Fibroblast of lung (primary cell): Measurements from ENCODE around the gene AR. TPM values are rescaled to one million over a fixed set of nuclear protein-coding genes. Genes with fewer than 3 reads are reported as not detected.
A peak's percentile ranks its signal among the peaks of the same experiment; 100 is the strongest.

Experiments used
- DNase-seq, 2 donors: peaks; one replicate each; pipeline versions ENCODE4 v3.0.0 to v3.0.0-alpha.2; 2010; ENCODE audit warnings: low read depth in 2 of 2
- H2AFZ ChIP-seq: 2 replicates; pipeline ENCODE4 v1.5.1; 2012; ENCODE audit warnings: low read length, control low read depth, inconsistent platforms
- H3K27ac ChIP-seq: 2 replicates; pipeline ENCODE4 v1.5.1; 2011; ENCODE audit warnings: low read length, control low read depth; ENCODE audit not compliant: insufficient read depth
- H3K27me3 ChIP-seq: 2 replicates; pipeline ENCODE4 v1.5.1; 2011; ENCODE audit warnings: mild to moderate bottlenecking, low read length; ENCODE audit not compliant: control insufficient read depth, insufficient read depth
- H3K36me3 ChIP-seq: 2 replicates; pipeline ENCODE4 v1.5.1; 2011; ENCODE audit warnings: low read length; ENCODE audit not compliant: control insufficient read depth, insufficient read depth
- H3K4me1 ChIP-seq: 2 replicates; pipeline ENCODE4 v1.5.1; 2011; ENCODE audit warnings: low read length; ENCODE audit not compliant: control insufficient read depth, insufficient read depth; ENCODE audit errors: extremely low read depth
- H3K4me2 ChIP-seq: 2 replicates; pipeline ENCODE4 v1.5.1; 2011; ENCODE audit warnings: low read length, control low read depth; ENCODE audit not compliant: insufficient read depth; ENCODE audit errors: extremely low read depth
- H3K4me3 ChIP-seq, 4 experiments: fragments of 200-600 bp in 1 of 4; sonication (generic) in 1 of 4; replicated peaks in 1 of 4; 2 replicates each; pipeline ENCODE4 v1.5.1; 2011 to 2016; ENCODE audit warnings: low read length in 4 of 4, low read depth in 3 of 4, mild to moderate bottlenecking in 3 of 4, control low read depth in 2 of 4, inconsistent platforms in 1 of 4, mixed read lengths in 1 of 4; ENCODE audit not compliant: insufficient read depth in 1 of 4; ENCODE audit errors: control extremely low read depth in 1 of 4
- H3K79me2 ChIP-seq: 2 replicates; pipeline ENCODE4 v1.5.1; 2012; ENCODE audit warnings: mild to moderate bottlenecking, low read length, inconsistent platforms; ENCODE audit not compliant: control insufficient read depth, insufficient read depth
- H3K9ac ChIP-seq: 2 replicates; pipeline ENCODE4 v1.5.1; 2011; ENCODE audit warnings: mild to moderate bottlenecking, low read length, control low read depth; ENCODE audit not compliant: insufficient read depth
- H3K9me3 ChIP-seq: 2 replicates; pipeline ENCODE4 v1.5.1; 2012; ENCODE audit warnings: low read depth, low read length; ENCODE audit not compliant: control insufficient read depth, insufficient read depth
- H4K20me1 ChIP-seq: 2 replicates; pipeline ENCODE4 v1.5.1; 2011; ENCODE audit warnings: low read length; ENCODE audit not compliant: control insufficient read depth, insufficient read depth; ENCODE audit errors: extremely low read depth
- CTCF ChIP-seq, 2 donors: IDR thresholded peaks in 1 of 2; conservative IDR thresholded peaks in 1 of 2; 1 replicate in 1 of 2; 2 replicates in 1 of 2; pipeline ENCODE4 v1.5.1; 2011 to 2012; ENCODE audit warnings: low read length in 2 of 2, control low read depth in 1 of 2, inconsistent platforms in 1 of 2, low read depth in 1 of 2, mild to moderate bottlenecking in 1 of 2
- EZH2 ChIP-seq: IDR thresholded peaks from 2 replicates; pipeline ENCODE4 v1.5.1; 2012; ENCODE audit warnings: low read length, control low read depth, mild to moderate bottlenecking; ENCODE audit errors: missing control alignments
- polyA plus RNA-seq, 2 donors: library from polyadenylated mRNA; depleted of rRNA in 1 of 2; stranded (reverse) in 1 of 2; unstranded in 1 of 2; fragments of >200 nt; gene quantifications; 2 replicates each; pipeline ENCODE4 v1.2.1, GENCODE V29; 2011 to 2012; ENCODE audit warnings: missing spikeins in 1 of 2
- total RNA-seq: library from RNA; depleted of rRNA; stranded (reverse); fragments of >200 nt; gene quantifications from 2 replicates; pipeline ENCODE4 v1.2.1, GENCODE V29; 2014

Gene AR
- total and polyA plus RNA-seq, 2 donors (not counting 1 experiment from before 2014, with no cell fraction given) = 10.8 to 15.0 TPM

GRCh38 chrX:67545036-67545821, 1.4 kb downstream of the AR start:
- peak; percentile 42 to 55 for DNase-seq

GRCh38 chrX:67545893-67546495, 2.2 kb downstream of the AR start:
- peak; percentile 15 to 34 for DNase-seq

More at GRCh38 chrX:67545036-67545821, 1.4 kb downstream of the AR start:
- Histone ChIP-seq H4K20me1 (no peaks in the 10 kb centered on the region), H3K4me1 (no peaks in the 10 kb centered on the region), H2AFZ (peak overlapping the region; percentile 12), H3K36me3 (no peaks in the 10 kb centered on the region), H3K79me2 (peaks cover 28% of the 10 kb centered on the region), H3K9ac (no peak overlapping the region), H3K4me2 (peak overlapping the region; percentile 79), H3K9me3 (no peaks in the 10 kb centered on the region), H3K27me3 (no peaks in the 10 kb centered on the region), H3K27ac (peak overlapping the region; percentile 39), H3K4me3 (peak overlapping the region; percentile 54 to 68 (median 62))
- no peak for TF ChIP-seq CTCF (conservative IDR thresholded peaks at IDR 0.05 in 1 of 2, IDR thresholded peaks at IDR 0.05 in 1 of 2; ENCODE audit: low read depth in 1 of 2, low read length in 2 of 2)
- no peak for TF ChIP-seq EZH2

More at GRCh38 chrX:67545893-67546495, 2.2 kb downstream of the AR start:
- no peaks in the 10 kb centered on the region for H3K4me1 ChIP-seq
- no peaks in the 10 kb centered on the region for H4K20me1 ChIP-seq
- peak overlapping the region; percentile 45 to 68 (median 55) for H3K4me3 ChIP-seq
- H3K27ac ChIP-seq = peak overlapping the region; percentile 39
- H3K36me3 ChIP-seq = no peaks in the 10 kb centered on the region
- H3K27me3 ChIP-seq = no peaks in the 10 kb centered on the region
- peak overlapping the region; percentile 79 for H3K4me2 ChIP-seq
- TF ChIP-seq CTCF (conservative IDR thresholded peaks at IDR 0.05 in 1 of 2, IDR thresholded peaks at IDR 0.05 in 1 of 2; ENCODE audit: low read depth in 1 of 2, low read length in 2 of 2) (no peak), EZH2 (no peak)
- no peak overlapping the region for H3K9ac ChIP-seq
- no peaks in the 10 kb centered on the region for H3K9me3 ChIP-seq
- peaks cover 30% of the 10 kb centered on the region for H3K79me2 ChIP-seq
- H2AFZ ChIP-seq = peak overlapping the region; percentile 8
